Fibroblast of villous mesenchyme (primary cell): ENCODE data around the gene MPHOSPH10. TPM values are rescaled to one million over a fixed set of nuclear protein-coding genes. Genes with fewer than 3 reads are reported as not detected.

Experiments used
- DNase-seq: peaks from one replicate; pipeline ENCODE4 v3.0.0-alpha.2; 2010; ENCODE audit warnings: low read depth
- H3K4me3 ChIP-seq: 2 replicates; pipeline ENCODE4 v1.5.1; 2011; ENCODE audit warnings: low read depth, mild to moderate bottlenecking, low read length
- total RNA-seq: library from RNA; depleted of rRNA; stranded (reverse); fragments of >200 nt; gene quantifications from 2 replicates; pipeline ENCODE4 v1.2.3, GENCODE V29; 2012
- TF ChIP-seq, protein P1 (sequence below): IDR thresholded peaks from 2 replicates; pipeline ENCODE4 v1.5.1; 2012; ENCODE audit warnings: low read depth, mild to moderate bottlenecking, low read length; ENCODE audit not compliant: insufficient read depth

Gene MPHOSPH10
- total RNA-seq, 1 donor, result 18.1 TPM

- DNase-seq, result no peak
- H3K4me3 ChIP-seq, result no peak overlapping the region
- TF ChIP-seq, protein P1, sequence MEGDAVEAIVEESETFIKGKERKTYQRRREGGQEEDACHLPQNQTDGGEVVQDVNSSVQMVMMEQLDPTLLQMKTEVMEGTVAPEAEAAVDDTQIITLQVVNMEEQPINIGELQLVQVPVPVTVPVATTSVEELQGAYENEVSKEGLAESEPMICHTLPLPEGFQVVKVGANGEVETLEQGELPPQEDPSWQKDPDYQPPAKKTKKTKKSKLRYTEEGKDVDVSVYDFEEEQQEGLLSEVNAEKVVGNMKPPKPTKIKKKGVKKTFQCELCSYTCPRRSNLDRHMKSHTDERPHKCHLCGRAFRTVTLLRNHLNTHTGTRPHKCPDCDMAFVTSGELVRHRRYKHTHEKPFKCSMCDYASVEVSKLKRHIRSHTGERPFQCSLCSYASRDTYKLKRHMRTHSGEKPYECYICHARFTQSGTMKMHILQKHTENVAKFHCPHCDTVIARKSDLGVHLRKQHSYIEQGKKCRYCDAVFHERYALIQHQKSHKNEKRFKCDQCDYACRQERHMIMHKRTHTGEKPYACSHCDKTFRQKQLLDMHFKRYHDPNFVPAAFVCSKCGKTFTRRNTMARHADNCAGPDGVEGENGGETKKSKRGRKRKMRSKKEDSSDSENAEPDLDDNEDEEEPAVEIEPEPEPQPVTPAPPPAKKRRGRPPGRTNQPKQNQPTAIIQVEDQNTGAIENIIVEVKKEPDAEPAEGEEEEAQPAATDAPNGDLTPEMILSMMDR, result no peak
These were observed 19.8 kb downstream of the MPHOSPH10 start for GRCh38 chr2:71150082-71150816.

DNA sequence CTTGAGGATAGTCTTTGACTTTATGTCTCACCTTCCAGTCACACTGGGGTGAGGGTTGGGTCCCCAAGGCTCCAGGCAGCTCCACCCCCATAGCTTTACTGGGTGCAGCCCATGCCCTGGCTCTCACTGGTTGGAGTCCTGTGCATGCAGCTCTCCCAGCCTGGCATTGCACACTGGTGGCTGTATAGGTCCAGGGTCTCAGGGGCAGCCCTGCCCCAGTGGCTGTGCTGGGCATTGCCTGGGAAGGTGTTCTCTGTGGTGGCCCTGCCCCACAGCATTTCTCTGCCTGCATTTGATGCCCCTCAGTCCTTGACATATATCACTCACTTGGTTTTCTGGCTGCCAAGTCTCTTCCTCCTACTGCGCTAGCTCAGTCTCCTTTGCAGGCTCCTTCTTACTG lies 21.2 kb downstream of the MPHOSPH10 start:
- H3K4me3 ChIP-seq, result no peak overlapping the region
- DNase-seq, result no peak
- TF ChIP-seq, protein P1, result no peak

DNA sequence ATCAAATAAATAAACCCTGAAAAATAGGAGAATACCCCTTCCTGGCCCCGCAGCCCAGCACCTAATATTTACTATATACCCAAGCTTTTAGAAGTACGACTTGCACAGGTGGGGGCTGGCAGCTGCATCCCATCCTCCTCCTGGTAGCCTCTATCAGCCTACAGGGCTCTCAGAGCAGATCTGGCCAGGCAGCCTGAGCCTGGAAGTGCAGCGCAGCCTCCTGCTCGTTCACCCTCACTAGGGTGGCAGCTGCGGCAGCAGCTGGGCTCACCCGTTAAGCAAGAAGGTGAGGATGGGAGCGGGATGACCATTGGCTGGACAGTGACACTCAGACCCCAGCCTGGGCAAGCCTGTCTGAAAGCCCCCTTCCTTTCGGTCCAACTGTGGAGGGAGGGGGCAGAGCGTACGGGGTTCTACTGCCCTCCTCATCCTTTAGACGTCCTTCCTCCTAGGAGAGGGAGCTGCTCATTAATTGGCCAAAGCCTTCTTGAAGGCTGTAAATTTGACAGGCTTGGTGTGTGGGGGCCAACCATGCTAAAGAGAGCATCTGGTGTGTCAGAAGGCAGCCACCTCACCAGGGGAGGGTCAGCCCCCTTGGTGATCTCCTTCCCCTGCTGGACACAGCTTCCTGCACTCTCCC lies 23.3 kb downstream of the MPHOSPH10 start:
- H3K4me3 ChIP-seq, result no peak overlapping the region
- TF ChIP-seq, protein P1, result no peak
- DNase-seq, result no peak

DNA sequence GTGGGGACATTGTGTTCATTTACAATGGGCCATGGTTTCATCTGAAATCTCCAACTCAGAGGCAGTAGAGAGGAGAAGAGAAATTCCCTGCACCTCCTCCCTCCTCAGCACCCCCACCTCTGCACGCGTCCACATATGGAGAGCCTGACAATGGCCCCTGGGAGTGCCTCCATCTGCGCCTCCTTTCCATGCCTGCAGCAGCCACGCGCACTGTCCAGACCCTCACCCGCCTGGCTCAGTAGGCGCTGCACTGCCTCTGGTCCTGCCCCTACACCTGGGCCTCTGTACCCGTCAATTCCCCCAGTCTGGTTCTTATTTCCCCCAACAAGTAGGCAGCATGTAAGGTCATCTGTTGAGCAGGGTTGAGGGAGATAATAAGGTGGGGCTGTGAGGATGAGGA lies 23.8 kb downstream of the MPHOSPH10 start:
- no peak for DNase-seq
- TF ChIP-seq, protein P1, result no peak
- no peak overlapping the region for H3K4me3 ChIP-seq

DNA sequence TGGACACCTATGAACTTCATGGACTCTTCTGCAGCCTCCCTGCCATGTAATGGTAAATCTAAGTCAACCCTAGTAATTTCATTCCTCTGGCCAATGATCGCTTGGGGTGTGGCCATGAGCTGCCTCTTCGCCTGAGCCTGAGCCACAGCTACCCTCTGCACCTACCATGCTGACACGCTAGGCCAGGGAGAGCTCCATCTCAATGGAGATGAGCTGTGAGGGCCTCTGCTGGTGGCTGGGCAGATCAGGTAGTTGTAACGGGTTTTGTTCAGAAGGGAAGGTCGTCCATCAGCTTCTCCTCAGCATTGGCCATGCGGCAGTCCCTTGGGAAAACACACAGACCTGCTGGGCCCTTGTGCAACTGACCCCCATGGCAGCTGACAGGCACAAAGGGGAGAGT lies 24.4 kb downstream of the MPHOSPH10 start:
- no peak overlapping the region for H3K4me3 ChIP-seq
- DNase-seq, result no peak
- TF ChIP-seq, protein P1, result peak; percentile 7

GRCh38 chr2:71155846-71156245 lies 25.4 kb downstream of the MPHOSPH10 start:
- no peak overlapping the region for H3K4me3 ChIP-seq
- TF ChIP-seq, protein P1, result no peak
- DNase-seq, result no peak

DNA sequence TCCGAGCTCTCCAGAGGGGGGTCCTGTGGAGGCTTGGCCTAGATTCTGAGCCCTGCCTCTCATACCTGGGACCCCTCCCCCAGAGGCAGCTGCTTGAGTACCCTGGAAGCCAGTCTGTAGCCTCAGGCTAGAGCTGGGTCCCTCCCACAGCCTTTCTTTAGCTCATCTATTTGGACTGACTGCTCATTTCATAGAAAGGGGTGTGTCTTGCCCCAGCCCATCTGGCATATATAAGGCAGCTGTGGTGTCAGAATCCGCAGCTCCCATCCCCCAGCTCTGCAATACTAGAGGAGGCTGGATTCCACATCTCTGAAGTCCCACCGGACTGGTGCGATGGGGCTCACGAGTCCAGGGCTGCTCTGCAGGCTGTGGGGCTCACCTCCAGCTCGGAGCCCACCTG lies 26.1 kb downstream of the MPHOSPH10 start:
- H3K4me3 ChIP-seq, result peak overlapping the region; percentile 41
- DNase-seq, result peak; percentile 42

More for the DNA sequence above, 26.1 kb downstream of the MPHOSPH10 start:
- TF ChIP-seq, protein P1, result no peak
